ENCODE measurements around the gene AGK. TPM values are rescaled to one million over a fixed set of nuclear protein-coding genes. Genes with fewer than 3 reads are reported as not detected.
A peak's percentile ranks its signal among the peaks of the same experiment; 100 is the strongest.

AGK gene
- total RNA-seq, 4 donors from 2014 or later = 21.0 to 30.8 (median 25.5) TPM

- H3K9me3 ChIP-seq = no peaks in the 10 kb centered on the region
- H3K4me1 ChIP-seq = peaks cover 0 to 4% (median 0%) of the 10 kb centered on the region in 3 donors
- H3K27ac ChIP-seq = no peak overlapping the region
- peaks cover 0 to 58% of the 10 kb centered on the region in 2 donors for H3K36me3 ChIP-seq
- no peak overlapping the region for H3K4me3 ChIP-seq
- TF ChIP-seq POLR2A (IDR thresholded peaks at IDR 0.05) (no peak), POLR2AphosphoS5 (IDR thresholded peaks at IDR 0.05) (no peak), EP300 (IDR thresholded peaks at IDR 0.05) (no peak), CTCF (IDR thresholded peaks at IDR 0.05) (no peak)
- 70 to 100% methylated on average over 2 of the region's 7 CpGs for WGBS, 2 donors (ENCODE audit: low coverage in 1 of 2)
- H3K27me3 ChIP-seq = no peaks in the 10 kb centered on the region
- ATAC-seq = no peak
Measured at GRCh38 chr7:141671705-141672496, 120.7 kb downstream of the AGK start.

DNA sequence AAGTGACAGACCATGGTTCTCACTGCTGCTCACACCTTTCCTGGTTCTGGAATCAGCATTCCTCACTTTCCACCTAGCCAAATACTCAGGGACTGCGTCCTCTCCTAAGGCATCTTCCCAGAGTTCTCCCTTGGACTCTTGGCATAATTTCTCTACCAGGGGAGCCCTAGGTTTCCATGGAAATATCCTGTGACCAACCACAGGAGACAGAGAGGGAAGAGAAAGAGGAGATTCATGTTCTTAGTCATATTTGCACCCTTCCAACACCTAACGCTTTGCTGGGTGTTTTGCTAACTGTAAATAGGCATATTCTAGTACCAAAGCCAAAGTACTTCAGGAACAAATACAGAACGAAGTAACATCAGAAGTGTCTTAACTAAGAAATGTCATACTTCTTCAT lies 122.1 kb downstream of the AGK start:
- 88 to 100% methylated on average over 2 to 3 of the region's 3 CpGs for WGBS, 2 donors (ENCODE audit: low coverage in 1 of 2)
- ATAC-seq = no peak

DNA sequence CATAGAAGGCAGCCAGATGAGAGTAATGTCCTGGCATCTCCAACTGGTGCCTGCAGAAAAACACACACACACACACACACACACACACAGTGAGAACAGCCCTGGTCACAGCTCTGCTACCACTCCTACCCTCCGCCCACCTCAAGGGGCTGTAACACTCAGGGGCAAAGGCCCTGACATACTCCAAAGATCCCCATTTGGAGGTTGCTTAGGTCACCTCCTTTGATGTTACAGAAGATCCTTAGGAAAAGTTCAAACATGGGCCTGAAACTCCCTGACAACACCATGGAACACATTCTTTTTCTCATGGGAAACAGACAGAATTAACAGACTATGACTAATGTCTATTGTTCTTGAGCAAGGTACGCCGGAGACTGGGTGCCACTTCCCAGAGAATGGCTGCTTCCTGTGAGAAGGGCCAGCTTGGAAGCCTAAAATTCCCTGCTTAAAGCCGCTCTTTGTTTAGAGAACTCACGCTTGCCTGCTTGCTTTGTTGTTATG lies 123.0 kb downstream of the AGK start:
- no peak for TF ChIP-seq CTCF (IDR thresholded peaks at IDR 0.05)
- no peak for TF ChIP-seq EP300 (IDR thresholded peaks at IDR 0.05)
- Histone ChIP-seq H3K4me1 (peaks cover 0 to 4% (median 0%) of the 10 kb centered on the region in 3 donors), H3K27ac (peak overlapping the region in 3 of 4 donors; percentile 11 to 54 (median 30)), H3K36me3 (peaks cover 0 to 58% of the 10 kb centered on the region in 2 donors), H3K4me3 (no peak overlapping the region), H3K9me3 (no peaks in the 10 kb centered on the region), H3K27me3 (no peaks in the 10 kb centered on the region)
- peak; percentile 43 for ATAC-seq
- 88 to 89% methylated on average over 4 to 5 of the region's 5 CpGs for WGBS, 2 donors (ENCODE audit: low coverage in 1 of 2)

More for the DNA sequence above, 122.1 kb downstream of the AGK start:
- Histone ChIP-seq H3K36me3 (peaks cover 0 to 55% of the 10 kb centered on the region in 2 donors), H3K9me3 (no peaks in the 10 kb centered on the region), H3K4me1 (peaks cover 0 to 4% (median 0%) of the 10 kb centered on the region in 3 donors), H3K27me3 (no peaks in the 10 kb centered on the region), H3K27ac (no peak overlapping the region), H3K4me3 (no peak overlapping the region)
- TF ChIP-seq POLR2A (IDR thresholded peaks at IDR 0.05) (no peak), EP300 (IDR thresholded peaks at IDR 0.05) (no peak), CTCF (IDR thresholded peaks at IDR 0.05) (no peak), POLR2AphosphoS5 (IDR thresholded peaks at IDR 0.05) (no peak)

GRCh38 chr7:141674702-141675101 lies 123.5 kb downstream of the AGK start:
- H3K4me1 ChIP-seq = peaks cover 0 to 4% (median 0%) of the 10 kb centered on the region in 3 donors
- no peaks in the 10 kb centered on the region for H3K27me3 ChIP-seq
- TF ChIP-seq POLR2AphosphoS5 (IDR thresholded peaks at IDR 0.05) = no peak
- TF ChIP-seq POLR2A (IDR thresholded peaks at IDR 0.05) = no peak
- peak in 1 of 4 experiments; percentile 33 for TF ChIP-seq CTCF (IDR thresholded peaks at IDR 0.05)
- no peak for TF ChIP-seq EP300 (IDR thresholded peaks at IDR 0.05)
- H3K4me3 ChIP-seq = no peak overlapping the region
- no peaks in the 10 kb centered on the region for H3K9me3 ChIP-seq
- peaks cover 0 to 62% of the 10 kb centered on the region in 2 donors for H3K36me3 ChIP-seq
- no peak for ATAC-seq
- peak overlapping the region in 3 of 4 donors; percentile 9 to 54 (median 30) for H3K27ac ChIP-seq
- WGBS, 2 donors (ENCODE audit: low coverage in 1 of 2) = 40 to 67% methylated on average over 1 of the region's 4 CpGs
